WTC11 (cell line): Measurements from ENCODE around the gene EPHX1.

Source experiments
- CTCF ChIP-seq: fragments of 200-600 bp; IDR thresholded peaks from 2 replicates; pipeline ENCODE4 v1.8.0; 2022; ENCODE audit warnings: antibody characterized with exemption
- HMGXB4 ChIP-seq: sonication (generic); formaldehyde crosslinking; IDR thresholded peaks from 2 replicates; pipeline ENCODE4 v1.8.1; 2023; ENCODE audit warnings: mild to moderate bottlenecking, moderate library complexity, missing genetic modification reagents
- ZNF219 ChIP-seq: sonication (generic); formaldehyde crosslinking; IDR thresholded peaks from 2 replicates; pipeline ENCODE4 v1.8.0; 2023; ENCODE audit warnings: missing genetic modification reagents, mild to moderate bottlenecking, borderline replicate concordance

- peak; percentile 47 for TF ChIP-seq CTCF
- TF ChIP-seq ZNF219 (CRISPR knock-in tag): no peak
- TF ChIP-seq HMGXB4: no peak
Measured at GRCh38 chr1:225877580-225877979, 67.7 kb downstream of the EPHX1 start.
